ENCODE data around the gene RASEF.

RASEF gene

DNA sequence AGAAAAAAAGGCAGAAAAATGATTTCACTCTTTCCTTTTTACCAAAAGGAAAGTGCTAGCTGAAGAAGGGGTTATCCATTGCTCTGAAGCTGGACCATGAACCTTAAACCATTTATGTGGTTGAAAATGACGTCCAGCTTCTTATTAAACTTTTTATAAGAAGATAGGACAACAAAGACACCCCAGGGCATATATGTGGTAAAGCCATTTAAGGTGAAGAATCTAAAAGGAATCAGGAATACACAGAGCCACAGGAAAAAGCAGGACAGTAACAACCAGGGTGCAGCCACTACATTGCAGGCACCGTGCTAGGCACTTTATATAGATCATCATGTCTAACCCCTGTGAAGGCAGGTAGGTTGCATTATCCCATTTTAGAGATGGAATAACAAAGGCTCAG is 42.1 kb downstream of the RASEF start:
- Histone ChIP-seq H3K9ac (no peak overlapping the region), H3K36me3 (ENCODE audit: insufficient read depth) (no peaks in the 10 kb centered on the region), H3K4me3 (IDR thresholded peaks at IDR 0.05; ENCODE audit: insufficient read depth, low read depth, low read length) (no peak overlapping the region), H3K4me2 (no peak overlapping the region), H3K4me1 (ENCODE audit: low read depth, poor library complexity, severe bottlenecking) (no peaks in the 10 kb centered on the region), H3K27ac (no peak overlapping the region), H3K27me3 (ENCODE audit: insufficient read depth, low read depth) (no peaks in the 10 kb centered on the region), H3K79me2 (ENCODE audit: insufficient read depth, low read depth) (no peaks in the 10 kb centered on the region), H4K20me1 (ENCODE audit: insufficient read depth) (no peaks in the 10 kb centered on the region), H2AFZ (ENCODE audit: low read depth) (no peak overlapping the region)
- TF ChIP-seq, protein P1, sequence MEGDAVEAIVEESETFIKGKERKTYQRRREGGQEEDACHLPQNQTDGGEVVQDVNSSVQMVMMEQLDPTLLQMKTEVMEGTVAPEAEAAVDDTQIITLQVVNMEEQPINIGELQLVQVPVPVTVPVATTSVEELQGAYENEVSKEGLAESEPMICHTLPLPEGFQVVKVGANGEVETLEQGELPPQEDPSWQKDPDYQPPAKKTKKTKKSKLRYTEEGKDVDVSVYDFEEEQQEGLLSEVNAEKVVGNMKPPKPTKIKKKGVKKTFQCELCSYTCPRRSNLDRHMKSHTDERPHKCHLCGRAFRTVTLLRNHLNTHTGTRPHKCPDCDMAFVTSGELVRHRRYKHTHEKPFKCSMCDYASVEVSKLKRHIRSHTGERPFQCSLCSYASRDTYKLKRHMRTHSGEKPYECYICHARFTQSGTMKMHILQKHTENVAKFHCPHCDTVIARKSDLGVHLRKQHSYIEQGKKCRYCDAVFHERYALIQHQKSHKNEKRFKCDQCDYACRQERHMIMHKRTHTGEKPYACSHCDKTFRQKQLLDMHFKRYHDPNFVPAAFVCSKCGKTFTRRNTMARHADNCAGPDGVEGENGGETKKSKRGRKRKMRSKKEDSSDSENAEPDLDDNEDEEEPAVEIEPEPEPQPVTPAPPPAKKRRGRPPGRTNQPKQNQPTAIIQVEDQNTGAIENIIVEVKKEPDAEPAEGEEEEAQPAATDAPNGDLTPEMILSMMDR (conservative IDR thresholded peaks at IDR 0.05; ENCODE audit: low read depth, low read length): no peak

DNA sequence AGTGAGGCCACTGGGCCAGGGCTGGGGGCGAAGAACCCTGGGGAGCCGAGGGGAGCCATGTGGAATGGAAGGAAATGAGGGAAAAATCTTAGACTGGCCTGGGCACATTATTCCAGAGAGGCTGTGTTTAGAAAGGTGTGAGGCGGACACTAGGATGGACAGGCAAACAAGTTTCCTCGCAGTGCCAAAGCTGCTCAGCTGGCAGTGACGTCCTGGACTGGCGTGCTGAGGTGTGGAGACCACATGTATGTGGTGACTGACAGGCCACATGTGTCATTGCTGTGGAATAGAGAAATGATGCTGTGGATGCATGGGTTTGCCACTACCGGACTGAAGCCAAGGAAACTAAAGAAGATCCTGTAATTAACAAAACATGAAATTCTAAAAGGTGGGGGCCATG is 42.6 kb downstream of the RASEF start:
- H2AFZ ChIP-seq (ENCODE audit: low read depth): no peak overlapping the region
- no peak overlapping the region for H3K4me3 ChIP-seq (IDR thresholded peaks at IDR 0.05; ENCODE audit: insufficient read depth, low read depth, low read length)
- H3K9ac ChIP-seq: no peak overlapping the region
- no peaks in the 10 kb centered on the region for H3K36me3 ChIP-seq (ENCODE audit: insufficient read depth)
- H4K20me1 ChIP-seq (ENCODE audit: insufficient read depth): no peaks in the 10 kb centered on the region
- H3K4me1 ChIP-seq (ENCODE audit: low read depth, poor library complexity, severe bottlenecking): no peaks in the 10 kb centered on the region
- TF ChIP-seq, protein P1 (conservative IDR thresholded peaks at IDR 0.05; ENCODE audit: low read depth, low read length): no peak
- H3K79me2 ChIP-seq (ENCODE audit: insufficient read depth, low read depth): no peaks in the 10 kb centered on the region
- no peaks in the 10 kb centered on the region for H3K27me3 ChIP-seq (ENCODE audit: insufficient read depth, low read depth)
- no peak overlapping the region for H3K27ac ChIP-seq
- no peak overlapping the region for H3K4me2 ChIP-seq

DNA sequence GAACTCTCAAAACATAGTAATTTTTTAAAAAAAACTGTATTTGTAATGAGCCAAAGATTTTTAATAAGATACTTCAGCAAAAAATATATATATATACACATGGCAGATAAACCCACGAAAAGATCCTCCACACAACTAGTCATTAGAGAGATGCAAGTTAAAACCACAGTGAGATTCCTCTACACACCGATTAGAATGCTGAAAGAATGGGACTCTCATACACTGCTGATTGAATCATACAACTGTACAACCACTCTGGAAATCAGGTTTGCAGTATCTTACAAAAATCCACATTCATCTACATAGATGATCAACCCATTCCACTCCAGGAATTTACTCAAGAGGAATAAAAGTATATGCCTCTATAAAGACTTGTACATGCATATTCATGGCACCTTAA is 43.7 kb downstream of the RASEF start:
- Histone ChIP-seq H3K9ac (no peak overlapping the region), H3K79me2 (ENCODE audit: insufficient read depth, low read depth) (no peaks in the 10 kb centered on the region), H3K4me2 (no peak overlapping the region), H2AFZ (ENCODE audit: low read depth) (no peak overlapping the region), H4K20me1 (ENCODE audit: insufficient read depth) (no peaks in the 10 kb centered on the region), H3K4me3 (IDR thresholded peaks at IDR 0.05; ENCODE audit: insufficient read depth, low read depth, low read length) (no peak overlapping the region), H3K4me1 (ENCODE audit: low read depth, poor library complexity, severe bottlenecking) (no peaks in the 10 kb centered on the region), H3K27ac (no peak overlapping the region), H3K27me3 (ENCODE audit: insufficient read depth, low read depth) (no peaks in the 10 kb centered on the region), H3K36me3 (ENCODE audit: insufficient read depth) (no peaks in the 10 kb centered on the region)
- TF ChIP-seq, protein P1 (conservative IDR thresholded peaks at IDR 0.05; ENCODE audit: low read depth, low read length): no peak

DNA sequence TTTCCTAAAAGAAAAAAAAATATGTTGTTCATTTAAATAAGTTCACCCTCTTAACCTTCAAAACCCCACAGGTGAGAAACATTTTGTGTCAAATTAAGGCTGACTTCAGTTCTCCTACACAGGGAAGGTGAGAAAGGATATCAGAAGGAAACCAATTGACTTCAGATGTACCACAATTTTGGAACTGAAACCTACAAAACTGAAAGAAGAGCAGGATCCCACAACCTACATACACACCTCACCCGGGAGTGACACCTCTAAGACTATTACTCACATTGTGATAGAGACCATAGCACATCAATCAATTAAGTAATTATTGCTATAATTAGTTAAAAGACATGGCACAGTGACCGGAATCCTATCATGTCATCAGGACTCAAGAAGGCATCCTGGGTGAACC is 47.0 kb downstream of the RASEF start:
- TF ChIP-seq, protein P1 (conservative IDR thresholded peaks at IDR 0.05; ENCODE audit: low read depth, low read length): no peak
- Histone ChIP-seq H3K4me2 (no peak overlapping the region), H3K27ac (no peak overlapping the region), H3K27me3 (ENCODE audit: insufficient read depth, low read depth) (no peaks in the 10 kb centered on the region), H3K9ac (no peak overlapping the region), H3K79me2 (ENCODE audit: insufficient read depth, low read depth) (no peaks in the 10 kb centered on the region), H2AFZ (ENCODE audit: low read depth) (no peak overlapping the region), H3K36me3 (ENCODE audit: insufficient read depth) (no peaks in the 10 kb centered on the region), H3K4me1 (ENCODE audit: low read depth, poor library complexity, severe bottlenecking) (no peaks in the 10 kb centered on the region), H4K20me1 (ENCODE audit: insufficient read depth) (no peaks in the 10 kb centered on the region), H3K4me3 (IDR thresholded peaks at IDR 0.05; ENCODE audit: insufficient read depth, low read depth, low read length) (no peak overlapping the region)
